Measurements from ENCODE around the gene SMTN.
"Not testable (repeated sequence)": the region's sequence is repeated elsewhere in the genome, so short reads cannot be mapped to it uniquely, and the experiment has no call there.

Gene SMTN

DNA sequence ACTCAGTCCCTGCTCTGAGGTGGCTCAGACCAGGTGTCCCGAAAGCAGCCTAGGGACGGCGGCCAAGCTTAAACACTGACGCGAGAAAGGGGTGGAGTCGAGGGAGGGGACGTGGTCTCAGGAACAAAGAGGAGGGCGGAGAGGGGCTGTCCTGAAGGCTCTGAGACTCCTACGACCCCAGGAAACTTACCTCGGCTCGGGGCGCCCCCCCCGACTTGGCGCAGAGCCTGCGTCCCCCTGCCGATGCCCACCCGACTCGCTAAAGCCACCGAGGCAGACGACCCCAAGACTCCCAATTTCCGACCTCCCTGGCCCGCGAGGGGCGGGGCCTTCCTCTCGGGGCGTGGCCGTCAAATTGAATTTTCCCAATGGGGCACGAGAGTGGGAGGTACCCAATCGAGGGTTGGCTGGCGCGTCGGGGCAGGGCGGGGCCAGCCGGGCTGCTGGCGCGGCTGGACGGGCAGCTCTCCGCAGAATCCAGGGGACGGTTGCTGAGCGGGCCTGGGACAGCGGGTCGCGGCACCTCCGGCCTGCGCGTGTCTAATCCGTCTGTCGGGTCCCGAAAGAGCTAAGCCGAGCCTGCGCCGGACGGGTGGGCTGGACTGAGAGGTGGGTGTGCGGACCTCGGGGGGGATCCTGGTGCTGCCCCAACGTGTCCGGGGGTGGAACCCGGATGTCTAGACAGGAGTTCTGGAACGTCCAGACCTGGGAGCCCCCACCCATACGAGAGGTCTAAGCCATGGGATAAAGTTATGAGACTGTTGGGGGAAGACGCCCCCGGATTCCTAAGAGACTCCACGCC lies at the start of gene SMTN:
Gene SMTN (plus strand): TSS at position 471 of the 802 bp plus-strand sequence. CDS start 1,941 bp downstream, outside the sequence.
- DNase-seq (ENCODE audit: low read depth, low spot score), result no peak

DNA sequence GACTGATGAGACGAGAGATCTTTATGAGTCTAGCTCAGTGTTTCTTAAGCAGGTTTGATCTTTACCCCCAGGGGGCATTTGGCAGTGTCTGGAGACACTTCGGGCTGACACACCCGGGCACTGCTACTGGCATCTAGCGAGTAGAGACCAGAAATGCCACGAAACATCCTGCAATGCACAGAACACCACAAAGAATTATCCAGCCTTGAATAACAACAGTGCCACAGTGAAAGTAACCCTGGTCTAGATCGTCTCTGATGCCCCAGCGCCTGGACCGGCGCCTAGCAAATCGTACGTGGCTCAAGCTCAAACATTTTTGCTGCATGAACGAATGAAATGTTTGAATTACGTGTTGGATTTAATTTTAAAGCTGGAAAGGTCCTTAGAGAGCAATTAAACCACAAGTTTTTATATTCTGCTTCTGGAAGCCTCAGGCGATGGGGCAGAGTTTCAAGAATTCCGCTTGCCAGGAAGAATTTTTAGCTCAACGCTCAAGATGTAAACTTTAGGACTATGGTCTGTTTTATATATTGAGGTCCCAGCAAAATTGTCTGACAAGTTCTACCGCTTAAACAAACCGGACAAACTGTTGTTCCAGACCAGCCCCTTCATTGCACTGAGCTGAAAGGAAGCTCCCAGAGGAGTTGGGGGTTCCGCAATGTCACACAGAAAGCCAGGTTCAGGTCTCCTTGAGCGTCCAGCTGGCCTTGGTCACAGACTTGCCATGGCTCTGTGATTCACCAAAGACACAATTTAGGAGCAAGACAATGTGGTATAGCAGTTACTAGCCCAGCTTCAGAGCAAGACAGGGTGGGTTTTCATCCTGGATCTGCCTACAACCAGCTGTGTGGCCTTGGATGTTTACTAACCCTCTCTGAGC lies 44.2 kb upstream of the SMTN start:
- no peak for DNase-seq (ENCODE audit: low read depth, low spot score)

DNA sequence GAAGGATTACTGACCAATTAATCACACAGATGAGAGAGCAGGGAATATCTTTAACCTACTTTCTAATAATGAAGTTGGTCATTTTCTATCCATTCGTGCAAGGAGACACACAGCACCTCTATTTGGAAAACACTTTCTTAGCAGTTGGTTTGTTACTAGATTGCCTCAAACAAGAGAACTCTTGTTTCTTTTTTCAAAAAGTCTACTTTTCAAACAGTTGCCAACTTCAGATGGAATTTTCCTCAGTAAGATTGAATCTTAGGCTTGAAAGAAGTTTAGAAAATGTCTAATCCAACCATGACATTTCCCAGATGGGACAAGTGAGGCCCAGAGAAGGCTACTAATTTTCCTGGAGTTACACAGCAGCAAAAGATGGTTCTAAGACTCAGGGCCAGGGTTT lies 42.4 kb upstream of the SMTN start:
- no peak for DNase-seq (ENCODE audit: low read depth, low spot score)

DNA sequence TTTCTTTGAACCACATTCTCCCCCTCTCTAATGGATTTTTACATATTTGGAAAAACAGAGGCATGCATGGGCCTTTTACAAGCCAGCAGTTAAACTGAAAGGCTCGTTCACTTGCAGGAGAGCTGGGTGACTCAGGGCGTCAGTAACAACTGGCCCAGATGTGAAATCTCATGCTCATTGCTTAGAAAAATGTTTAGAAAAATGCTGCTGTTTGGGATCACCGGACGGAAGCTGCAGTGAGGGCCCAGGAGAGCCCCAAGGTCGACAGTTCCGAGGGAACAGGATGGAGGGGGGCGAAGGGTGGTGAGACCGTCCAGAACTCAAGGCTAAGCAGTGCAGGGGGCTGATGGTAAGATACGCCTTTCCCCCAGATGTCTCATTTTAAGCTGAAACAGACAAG lies 41.7 kb upstream of the SMTN start:
- DNase-seq (ENCODE audit: low read depth, low spot score), result no peak

DNA sequence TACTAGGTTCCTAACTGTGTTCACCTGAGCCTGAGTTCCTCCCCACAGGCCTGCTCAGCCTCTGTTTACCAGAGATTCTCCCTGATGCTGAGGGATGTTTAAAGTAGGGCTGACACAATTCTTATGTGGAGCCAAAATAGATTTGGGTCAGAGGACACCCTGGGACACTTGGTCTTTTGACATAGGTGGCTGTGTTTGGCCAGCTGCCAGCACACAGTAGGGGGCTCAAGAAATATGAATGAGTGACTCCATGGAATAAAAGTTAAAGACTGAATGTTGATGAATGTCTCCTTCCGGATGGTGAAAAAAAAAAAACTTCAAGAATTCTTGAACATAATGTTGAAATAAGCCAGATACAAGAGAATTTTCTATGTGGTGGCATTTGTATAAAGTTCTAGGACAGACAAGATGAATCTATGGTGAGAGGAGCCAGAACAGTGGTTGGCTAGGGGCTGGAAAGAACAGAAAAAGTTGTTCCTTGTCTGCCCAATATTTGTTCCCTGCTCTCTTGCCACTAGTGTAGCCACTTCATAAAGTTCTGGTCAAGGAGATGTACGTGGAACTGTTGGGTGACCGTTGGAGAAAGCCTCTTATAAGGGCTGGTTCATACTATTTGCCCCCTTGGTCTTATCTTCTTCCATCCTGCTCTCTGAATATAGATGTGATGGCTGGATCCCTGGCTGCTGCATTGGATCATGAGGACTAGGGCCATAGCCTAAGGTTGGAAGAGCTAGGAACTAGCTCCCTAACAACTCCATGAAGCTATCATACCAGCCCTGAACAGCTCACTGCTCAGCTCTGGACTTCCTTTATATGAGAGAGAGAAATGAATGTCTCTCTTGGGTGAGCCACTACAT lies 40.3 kb upstream of the SMTN start:
- DNase-seq (ENCODE audit: low read depth, low spot score), result no peak

DNA sequence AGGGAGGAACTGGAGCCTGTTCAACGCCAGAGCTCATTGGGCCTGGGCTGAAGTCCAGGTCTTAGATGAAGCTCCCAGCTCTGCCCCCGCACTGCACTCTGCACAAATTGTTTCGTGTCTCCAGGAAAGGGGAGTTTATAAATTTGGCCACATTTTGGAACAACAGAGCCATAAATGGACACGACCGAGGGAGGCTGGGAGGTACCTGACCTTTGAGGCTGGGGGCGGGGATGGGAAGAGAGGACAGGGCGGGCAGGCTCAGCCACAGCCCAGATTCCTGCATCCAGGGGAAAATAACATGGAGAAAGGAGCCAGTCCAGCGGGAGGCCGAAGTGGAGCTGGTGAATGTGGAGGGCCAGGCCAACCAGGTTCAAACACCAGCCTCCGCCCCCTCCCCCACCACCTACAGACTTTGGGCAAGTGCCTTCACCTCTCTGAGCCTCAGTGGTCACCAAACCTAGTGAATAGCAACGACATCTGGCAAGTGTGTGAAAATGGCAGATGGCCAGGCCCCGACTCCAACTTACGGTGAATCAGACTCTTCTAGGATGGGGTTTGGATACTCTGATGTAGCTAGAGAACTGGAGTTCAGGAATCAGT lies 36.8 kb upstream of the SMTN start:
- no peak for DNase-seq (ENCODE audit: low read depth, low spot score)

DNA sequence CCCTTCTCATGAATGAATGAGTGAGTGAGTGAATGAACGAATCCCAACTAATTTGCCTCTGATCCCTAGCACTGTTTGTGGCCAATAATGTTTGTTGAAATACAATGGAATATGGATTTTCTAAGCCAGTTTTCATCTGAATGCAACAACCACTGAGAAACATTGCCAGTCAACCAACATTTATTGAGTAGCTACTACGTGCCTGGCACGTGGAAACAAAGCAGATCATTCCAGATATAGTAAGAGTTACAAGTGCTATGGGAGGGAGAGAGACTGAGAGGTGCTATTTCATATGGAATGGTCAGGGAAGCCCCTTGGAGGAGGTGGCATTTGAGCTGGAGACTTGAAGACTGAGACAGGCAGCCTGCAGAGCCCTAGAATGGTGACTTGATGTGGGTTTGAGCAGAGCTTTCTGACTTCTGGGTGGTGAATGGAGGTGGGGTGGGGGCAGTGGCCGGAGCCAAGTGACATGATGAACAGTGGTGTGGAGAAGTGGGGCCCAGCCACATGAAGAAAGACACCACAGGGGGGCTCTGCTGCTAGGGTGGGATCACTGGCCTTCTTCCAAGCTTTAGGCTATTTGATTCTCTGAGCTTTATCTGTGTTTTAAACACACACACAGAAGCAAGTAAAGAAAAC lies 35.1 kb upstream of the SMTN start:
- DNase-seq (ENCODE audit: low read depth, low spot score), result no peak

DNA sequence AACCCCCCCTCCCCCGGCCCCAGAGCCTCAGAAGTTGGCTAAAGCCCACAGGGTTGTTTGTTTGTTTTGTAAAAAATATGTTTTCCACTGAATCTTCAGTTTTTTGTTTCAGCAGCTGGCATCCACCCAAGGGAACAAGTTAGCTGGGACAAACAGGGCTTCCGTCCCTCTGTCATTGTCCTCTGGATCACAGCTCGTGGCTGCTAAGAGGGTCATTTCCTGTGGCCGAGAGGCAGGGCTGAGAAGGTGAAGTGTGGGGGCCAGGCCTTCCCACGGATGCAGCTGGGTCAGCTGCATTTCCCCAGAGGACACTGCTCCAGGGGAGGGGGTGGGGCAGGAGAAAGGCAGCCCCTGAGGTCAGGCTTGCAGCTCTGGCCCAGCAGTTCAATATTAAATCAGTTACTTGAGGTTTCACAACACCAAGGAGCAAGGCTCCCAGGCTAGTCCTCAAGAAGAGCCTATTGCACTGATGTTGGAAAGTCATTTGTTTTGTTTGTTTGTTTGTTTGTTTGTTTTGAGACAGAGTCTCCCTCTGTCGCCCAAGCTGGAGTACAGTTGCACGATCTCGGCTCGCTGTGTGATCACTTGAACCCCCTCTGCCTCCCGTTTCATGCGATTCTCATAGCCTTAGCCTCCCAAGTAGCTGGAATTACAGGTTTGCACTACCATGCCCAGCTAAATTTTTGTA lies 34.4 kb upstream of the SMTN start:
- DNase-seq (ENCODE audit: low read depth, low spot score), result no peak

DNA sequence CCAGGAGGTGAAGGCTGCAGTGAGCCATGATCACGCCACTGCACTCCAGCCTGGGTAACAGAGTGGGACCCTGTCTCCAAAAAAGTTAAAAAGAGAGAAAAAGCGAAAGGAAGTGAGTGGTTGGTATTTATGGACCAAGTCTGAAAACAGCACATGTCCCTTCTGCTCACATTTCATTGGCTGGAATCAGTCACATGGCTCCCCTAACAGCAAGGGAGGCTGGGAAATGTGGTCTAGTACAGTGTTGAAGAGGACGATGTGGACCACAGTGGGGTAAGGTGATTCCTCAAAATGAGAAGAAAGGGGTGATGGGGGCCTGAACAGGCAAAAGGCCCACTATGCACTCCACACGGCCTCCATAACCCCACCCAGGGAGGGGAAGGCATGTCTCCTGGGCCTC lies 32.5 kb upstream of the SMTN start:
- no peak for DNase-seq (ENCODE audit: low read depth, low spot score)

DNA sequence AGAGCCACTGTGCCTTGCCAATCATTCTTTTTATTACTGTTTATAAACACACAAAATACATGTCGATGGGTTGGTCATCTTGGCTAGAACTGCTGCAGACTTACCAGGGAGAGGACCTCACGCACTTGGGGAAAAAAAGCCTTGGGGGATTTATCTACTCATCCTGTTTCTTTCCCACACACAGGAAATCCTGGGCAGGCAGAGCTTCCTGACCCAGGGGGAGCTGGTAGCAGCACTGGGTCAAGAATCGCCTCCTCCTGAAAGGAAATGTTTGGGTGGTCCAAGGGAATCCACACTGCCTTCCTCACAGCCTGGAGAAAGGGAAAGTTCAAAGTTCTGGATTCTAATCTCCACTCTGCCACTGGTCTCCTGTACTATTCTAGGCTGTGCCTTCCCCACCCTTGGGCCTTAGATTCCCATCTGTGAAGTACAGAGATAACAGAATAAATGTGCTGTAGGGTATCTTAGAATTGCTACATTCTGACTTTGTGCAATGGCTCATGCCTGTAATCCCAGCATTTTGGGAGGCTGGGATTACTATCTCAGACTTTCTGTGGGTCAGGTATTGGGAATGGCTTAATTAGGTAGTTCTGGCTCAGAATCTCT lies 31.2 kb upstream of the SMTN start:
- DNase-seq (ENCODE audit: low read depth, low spot score), result no peak

DNA sequence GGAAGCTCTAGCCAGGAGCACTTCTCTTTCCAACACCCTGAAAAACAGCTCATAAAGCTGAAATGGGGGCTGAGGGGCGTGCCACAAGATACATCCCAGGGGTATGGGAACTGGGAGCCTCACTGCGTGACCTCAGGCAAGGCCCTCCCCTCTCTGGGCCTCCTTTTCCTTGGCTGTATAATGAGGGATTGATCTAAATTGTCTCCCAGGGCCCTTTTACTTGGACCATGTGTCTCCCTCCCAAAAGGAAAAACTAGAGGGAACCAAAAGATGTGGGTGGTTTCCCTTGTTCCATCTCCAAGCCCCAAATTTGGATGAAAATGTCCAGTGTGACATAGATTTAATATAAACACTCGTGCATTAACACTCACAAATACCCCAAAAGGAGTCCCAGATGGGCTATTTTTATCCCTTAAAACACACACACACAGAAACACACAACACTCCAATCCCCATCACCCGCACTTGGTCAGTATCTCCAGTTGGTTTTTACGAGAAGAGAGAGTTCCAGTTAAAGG lies 25.9 kb upstream of the SMTN start:
- no peak for DNase-seq (ENCODE audit: low read depth, low spot score)

DNA sequence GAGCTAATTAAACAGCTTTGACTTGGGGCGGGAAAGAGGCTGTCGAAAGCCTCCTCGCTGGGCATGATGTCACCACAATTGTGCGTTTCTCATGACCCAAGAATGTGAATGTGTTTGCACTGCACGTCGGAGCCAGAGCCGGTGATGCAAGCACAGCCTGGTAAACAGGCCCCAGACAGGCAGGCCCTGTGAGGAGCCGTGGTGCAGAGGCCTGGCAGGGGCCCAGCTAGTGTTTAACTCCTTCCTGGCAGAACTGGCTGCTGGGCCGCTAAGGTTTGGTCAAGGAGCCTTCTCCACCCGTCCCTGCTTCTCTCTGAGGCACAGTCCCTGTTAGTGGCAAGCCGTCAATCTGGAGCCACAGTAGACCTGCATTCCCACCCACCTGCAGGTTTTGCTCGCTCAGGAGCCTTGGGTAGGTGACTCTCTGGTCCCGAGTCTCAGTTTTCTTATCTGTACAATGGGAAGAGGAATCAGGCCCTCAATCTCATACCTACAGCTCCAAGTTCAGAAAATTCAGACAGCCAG lies 25.4 kb upstream of the SMTN start:
- no peak for DNase-seq (ENCODE audit: low read depth, low spot score)

DNA sequence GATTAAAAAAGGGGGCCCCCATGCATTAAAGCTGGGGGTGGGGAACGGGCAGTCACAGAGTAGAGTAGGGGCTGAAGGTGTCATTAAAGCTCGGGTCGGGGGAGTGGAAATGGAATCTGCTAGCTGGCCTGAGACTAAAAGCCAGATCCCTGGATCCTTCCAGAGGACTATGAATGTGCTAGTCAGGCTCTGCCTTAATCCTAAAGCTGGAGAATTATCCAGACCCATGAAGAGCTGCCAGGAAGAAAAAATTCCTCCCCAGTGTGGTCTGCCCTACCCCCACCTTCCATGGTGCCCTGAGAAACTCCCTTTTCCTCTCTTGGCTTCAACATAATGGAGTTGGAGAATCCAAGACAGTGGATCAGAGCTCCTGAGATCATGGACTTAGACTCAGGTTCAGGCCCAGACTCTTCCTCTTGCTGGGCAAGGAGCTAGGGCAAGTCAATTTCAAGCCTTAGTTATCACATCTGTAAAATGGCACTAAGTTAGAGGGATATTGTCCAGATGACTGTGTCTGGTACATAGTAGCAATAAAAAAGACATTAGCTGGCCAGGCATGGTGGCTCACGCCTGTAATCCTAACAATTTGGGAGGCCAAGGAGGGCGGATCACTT lies 24.0 kb upstream of the SMTN start:
- no peak for DNase-seq (ENCODE audit: low read depth, low spot score)

DNA sequence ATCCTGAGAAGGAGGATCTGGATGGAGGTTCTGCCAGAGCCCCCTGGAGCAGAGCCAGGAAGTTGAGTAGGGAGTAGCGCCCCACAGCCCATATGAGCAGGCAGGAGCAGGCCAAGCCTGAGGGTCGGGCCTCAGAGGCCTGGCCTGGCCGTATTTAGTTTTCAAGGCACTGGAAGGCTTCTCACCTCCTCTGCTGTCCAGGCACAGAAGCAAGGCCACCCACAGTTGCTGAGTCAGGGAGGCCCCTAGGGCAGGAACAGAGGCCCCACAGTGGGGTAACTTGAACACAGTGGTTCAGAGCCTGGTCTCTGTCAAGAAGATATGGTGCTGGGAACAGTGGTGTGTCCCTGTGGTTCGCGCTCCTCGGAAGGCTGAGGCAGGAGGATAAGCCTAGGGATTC lies 21.5 kb upstream of the SMTN start:
- not testable (repeated sequence) for DNase-seq (ENCODE audit: low read depth, low spot score)

DNA sequence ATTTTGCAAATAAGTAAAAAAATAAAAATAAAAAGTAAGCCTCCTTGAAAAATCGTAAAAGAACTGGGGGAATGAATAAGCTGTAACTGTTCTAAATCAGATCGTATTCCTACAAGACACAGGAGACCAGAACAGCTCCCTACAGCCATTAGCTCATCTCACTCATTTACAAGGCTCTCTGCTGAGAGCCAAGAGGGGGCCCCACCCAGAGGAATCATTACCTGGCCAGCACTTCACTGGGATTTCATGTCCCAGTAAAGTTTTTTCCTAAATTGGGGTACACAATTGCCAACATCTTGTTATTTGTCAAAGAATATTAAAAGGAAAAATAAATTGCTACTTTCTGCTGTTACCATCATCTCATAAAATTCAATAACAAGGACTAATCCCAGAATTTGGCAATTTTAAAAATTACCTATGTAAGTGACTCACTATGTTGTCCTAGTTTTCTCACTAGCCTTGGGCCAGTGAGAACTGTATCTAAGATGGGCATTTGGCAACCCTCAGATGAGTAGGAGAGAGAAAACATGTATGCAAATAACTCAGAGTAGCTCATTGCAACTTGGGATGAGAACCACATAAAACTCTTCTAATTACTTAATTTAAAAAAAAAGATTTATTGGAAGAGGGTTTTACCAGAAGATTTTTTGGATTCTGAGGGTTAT lies 18.4 kb upstream of the SMTN start:
- DNase-seq (ENCODE audit: low read depth, low spot score), result no peak

DNA sequence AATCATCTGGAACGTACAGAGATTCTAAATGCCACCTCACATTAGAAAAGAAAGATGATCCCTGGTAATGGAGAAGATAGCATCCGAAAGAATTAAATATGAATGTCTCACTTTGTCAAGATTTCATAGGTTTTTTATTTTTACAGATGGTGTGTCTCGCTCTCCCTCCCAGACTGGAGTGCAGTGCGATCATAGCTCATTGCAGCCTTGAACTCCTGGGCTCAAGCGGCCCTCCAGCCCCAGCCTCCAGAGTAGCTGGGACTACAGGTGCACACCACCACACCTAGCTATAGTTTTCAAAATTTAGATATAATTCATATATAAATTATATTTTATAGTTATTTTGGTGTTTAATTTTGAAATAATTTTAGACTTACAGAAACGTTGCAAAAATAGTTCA lies 16.7 kb upstream of the SMTN start:
- DNase-seq (ENCODE audit: low read depth, low spot score), result no peak

DNA sequence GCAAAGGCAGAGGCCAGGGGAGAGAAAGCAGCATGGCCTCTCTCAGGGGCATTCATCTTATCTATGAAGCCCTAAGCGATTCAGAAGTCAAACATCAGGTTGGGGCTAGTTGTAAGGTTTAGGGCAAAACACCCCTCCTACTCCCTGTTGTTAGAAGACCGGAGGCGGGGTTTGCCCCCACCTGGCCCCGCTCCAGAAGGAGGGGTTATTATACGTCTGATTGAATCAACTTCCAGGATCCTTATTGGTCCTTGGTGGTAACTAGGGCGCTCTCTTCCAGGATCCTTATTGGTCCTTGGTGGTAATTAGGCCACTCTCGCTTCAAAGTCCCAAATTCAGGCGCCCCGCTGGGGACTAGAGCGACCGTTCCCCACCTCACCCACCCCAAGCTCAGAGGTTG lies 12.1 kb upstream of the SMTN start:
- DNase-seq (ENCODE audit: low read depth, low spot score), result no peak

DNA sequence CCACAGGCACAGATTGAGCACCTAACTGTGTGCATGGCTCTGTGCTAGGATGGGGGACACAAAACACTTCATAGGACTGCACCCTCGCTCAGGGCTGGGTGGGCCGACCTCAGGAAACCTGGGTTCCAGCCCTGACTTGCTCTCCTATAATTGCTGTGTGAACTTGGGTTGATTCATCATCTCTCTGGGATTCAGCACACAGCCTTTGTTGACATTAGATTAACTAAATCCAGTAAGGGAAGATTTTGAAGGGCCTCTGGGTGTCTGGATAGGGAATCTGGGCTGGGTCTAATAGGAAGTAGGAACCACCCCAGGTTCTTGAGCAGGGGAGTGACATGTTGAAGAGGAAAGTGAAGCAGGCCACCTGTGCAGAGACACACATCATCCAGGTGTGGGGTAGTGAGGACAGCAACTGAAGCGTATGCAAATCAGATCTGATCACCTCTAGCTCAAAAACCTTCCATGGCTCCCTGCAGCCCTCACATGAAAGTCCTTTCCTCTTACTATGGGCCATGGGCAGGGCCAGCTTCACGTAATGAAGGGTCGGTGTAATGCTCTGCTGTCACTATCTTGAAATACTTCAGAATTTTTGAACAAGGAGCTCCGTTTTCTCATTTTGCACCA lies 11.3 kb upstream of the SMTN start:
- not testable (repeated sequence) for DNase-seq (ENCODE audit: low read depth, low spot score)

Data from iPS DF 19.7 (cell line).